Measurements from ENCODE around the gene C1QBP.
A peak's percentile ranks its signal among the peaks of the same experiment; 100 is the strongest.

GRCh38 chr17:5419959-5420653 is 18.8 kb downstream of the C1QBP start, which contains the start of gene RPAIN:
- TF ChIP-seq ZBTB33 (IDR thresholded peaks at IDR 0.05) (peak; percentile 77), CTCF (IDR thresholded peaks at IDR 0.05; ENCODE audit: low read depth, low read length, missing input control) (no peak), TAF1 (conservative IDR thresholded peaks at IDR 0.05) (peak; percentile 93), JUND (IDR thresholded peaks at IDR 0.05) (no peak), YY1 (IDR thresholded peaks at IDR 0.05) (peak; percentile 73), FOXA1 (IDR thresholded peaks at IDR 0.05) (no peak), RXRA (IDR thresholded peaks at IDR 0.05) (peak; percentile 35 to 59), EGR1 (IDR thresholded peaks at IDR 0.05; ENCODE audit: low read depth in 2 of 2) (no peak)
